NCI-H345 treated with DMSO at 0.1 percent for 48 hours (cell line): ENCODE data around the gene DNAH14.
"Not testable (repeated sequence)": the region's sequence is repeated elsewhere in the genome, so short reads cannot be mapped to it uniquely, and the experiment has no call there.

Source experiments
- DNase-seq: peaks from one replicate; lab custom pipeline; 2025; ENCODE audit not compliant: unreplicated experiment; lab: John Stamatoyannopoulos, UW

DNAH14 gene

DNA sequence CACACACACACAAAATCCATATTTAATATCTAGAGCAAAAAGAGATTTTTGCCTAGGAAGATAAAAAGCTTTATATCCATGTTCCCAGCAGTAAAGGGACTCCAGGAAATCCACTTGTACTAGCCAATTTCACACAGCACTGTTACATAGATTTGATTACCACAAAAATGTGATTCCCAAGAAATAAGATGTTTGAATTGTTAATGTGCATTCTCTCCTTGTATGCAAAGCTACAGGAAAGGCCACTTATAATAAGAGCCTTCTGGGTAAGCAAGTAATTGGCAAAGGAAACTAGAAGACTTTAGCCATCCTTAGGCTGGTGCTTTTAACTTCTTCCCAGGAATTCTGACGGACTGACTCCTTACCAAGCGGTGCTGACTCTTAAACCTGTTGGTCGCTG lies 409.1 kb downstream of the DNAH14 start:
- DNase-seq = no peak

DNA sequence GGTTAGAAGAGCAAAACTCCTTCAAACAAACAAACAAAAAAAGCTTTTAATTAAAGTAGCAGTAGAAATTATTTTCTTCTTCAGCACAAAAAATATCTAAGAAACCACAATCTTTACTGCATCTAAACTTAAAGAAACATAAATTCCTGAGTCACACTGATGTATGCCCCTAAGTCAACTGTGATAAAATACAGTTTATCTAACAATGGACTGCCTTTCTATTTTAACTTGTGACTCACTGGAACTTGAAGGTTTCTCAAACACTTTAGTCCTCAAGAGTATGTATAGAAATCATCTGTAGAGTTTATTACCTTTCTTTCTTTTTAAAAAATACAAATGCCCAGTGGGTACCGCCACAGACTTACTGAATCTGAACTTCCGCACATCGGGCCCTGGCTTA lies 412.2 kb downstream of the DNAH14 start:
- DNase-seq = no peak

DNA sequence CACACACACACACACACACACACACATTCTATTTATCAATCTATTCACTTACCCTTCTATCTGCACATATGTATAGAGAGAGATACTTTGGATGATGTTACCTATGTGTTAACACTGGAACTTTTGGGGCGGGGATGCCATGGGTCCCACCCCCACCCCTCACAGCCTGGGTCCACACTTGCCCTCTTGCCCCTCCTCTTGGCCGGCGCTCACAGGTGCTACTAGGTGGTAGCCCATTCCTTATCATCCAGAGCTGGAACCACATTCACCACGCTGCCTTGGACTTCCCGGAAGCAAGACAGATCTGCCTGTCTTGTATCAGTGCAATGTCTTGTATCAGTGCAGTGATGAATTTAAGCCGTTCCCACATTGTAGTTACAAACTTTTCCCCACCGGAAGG lies 413.2 kb downstream of the DNAH14 start:
- no peak for DNase-seq

DNA sequence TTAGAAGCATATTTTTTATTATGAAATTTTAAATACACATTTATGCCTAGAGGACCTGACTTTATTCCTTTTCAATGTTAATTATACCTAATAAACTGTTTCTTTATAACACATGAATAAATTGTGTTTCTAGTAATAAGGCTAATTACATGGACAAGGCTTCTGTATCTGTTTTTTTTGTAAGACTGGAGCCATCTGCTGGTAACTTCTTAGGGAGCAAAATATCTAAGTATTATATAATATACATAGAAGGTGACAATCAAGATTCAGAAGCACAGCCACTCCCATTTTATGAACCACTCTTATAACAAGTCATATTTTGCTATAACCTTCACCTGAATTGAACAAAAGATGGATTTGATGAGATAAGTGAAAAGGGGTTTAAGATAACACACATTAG lies 414.1 kb downstream of the DNAH14 start:
- no peak for DNase-seq

DNA sequence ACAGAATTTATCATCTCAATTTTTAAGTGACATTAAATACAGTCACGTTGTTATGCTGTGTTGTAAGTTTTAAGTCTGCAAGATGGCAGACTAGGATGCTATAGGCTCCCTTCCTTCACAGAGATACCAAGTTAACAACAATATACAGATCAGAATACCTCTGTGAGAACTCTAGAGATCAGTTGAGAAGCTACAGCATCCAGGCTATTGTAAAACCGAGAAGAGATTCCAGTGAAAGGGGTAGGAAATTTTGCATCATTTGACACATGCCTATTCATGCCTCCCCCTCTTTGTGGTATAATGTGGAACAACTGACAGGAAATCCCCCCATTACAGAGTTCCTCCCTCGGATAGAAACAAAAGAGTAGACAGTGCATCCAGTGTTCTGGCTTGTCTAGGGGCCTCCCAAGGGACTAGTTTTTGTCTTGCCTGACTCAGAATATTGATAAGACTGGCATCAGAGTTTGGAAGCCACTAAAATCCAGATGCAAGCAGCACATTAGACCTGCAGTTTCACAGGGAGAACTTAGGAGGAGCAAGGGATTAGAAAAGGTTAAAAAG lies 417.7 kb downstream of the DNAH14 start:
- DNase-seq = no peak

DNA sequence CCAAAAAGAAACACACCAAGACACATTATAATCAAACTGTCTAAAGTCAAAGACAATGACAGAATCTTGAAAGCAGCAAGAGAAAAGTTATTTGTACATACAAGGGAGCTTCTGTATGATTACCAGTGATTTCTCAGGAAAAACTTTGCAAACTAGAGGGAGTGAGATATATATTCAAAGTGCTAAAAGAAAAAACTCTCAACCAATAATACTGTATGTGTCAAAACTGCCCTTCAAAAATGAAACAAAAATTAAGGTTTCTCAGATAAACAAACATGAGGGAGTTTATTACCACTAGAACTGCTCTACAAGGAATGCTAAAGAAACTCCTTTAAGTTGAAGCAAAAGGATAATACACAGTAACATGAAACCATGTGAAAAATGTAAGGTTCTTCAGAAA lies 418.9 kb downstream of the DNAH14 start:
- no peak for DNase-seq

DNA sequence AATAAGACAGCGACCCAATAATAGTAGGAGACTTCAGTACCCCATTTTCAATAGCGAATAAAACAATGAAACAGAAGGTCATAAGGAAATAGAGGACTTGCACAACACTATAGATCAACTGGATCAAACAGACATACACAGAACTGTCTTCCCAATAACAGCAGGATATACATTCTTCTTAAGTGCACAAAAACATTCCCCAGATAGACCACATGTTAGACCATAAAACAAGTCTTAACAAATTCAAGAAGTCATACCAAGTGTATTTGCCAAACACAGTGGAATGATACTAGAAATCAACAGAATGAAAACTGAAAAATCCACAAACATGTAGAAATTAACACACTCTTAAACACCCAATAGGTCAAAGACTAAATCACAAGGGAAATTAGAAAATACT lies 420.4 kb downstream of the DNAH14 start:
- DNase-seq = no peak

DNA sequence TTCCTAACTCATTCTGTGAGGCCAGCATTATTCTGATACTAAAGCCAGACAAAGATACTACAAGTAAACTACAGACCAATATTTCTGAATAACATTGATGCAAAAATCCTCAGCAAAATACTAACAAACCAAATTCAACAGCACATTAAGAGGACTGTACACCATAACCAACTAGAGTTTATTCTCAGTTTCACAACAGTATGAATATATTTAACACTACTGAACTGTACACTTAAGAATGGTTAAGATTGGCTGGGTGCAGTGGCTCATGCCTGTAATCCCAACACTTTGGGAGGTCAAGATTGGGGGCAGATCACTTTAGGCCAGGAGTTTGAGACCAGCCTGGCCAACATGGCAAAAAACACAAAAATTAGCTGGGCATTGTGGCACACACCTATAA lies 421.4 kb downstream of the DNAH14 start:
- DNase-seq = no peak

DNA sequence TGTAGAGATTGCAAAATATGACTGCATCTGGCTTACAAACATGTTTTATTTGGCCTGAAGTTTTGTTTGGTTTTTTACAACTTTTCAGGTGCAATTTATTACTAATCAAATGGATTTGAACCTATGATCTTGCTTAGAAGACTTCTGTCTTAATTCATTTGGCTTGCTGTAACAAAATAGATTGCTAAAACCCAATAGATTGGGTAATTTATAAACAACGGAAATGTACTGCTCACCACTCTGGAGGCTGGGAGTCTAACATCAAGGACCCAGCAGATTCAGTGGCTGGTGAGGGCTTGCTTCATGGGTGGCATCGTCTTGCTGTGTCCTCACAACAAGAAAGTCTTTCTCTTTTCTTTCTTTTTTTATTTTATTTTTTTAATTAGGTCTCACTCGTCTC lies 425.4 kb downstream of the DNAH14 start:
- no peak for DNase-seq

DNA sequence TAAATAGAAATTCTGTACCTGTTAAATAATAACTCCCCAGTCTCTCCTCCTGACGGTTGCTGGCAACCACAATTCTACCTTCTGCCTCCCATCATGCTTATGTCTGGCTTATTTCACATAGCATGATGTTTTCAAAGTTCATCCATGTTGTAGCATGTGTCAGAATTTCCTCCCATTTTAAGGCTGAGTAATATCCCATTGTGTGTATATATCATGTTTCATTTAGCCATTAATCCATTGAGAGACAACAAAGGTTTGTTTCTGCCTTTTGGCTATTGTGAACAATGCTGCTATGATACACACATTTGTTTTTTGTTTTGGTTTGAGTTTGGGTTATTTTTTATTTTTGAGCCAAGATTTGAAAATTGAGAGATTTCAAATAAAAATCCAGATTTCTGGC lies 426.4 kb downstream of the DNAH14 start:
- DNase-seq = no peak

DNA sequence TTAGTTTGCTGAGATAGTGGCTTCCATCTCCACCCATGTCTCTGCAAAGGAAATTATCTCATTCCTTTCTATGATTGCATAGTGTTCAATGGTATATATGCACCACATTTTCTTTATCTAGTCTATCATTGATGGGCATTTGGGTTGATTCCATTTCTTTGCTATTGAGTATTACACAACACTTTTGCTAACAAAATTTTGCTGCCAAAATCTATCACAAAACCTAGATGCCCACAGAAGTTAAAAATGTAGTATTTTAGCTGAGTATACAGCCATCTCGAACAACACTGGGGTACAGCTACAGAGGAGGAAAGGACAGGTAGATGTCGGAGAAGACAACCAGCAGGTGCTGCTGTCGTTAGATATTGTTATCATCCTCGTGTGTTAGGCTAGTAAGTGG lies 430.6 kb downstream of the DNAH14 start:
- no peak for DNase-seq

DNA sequence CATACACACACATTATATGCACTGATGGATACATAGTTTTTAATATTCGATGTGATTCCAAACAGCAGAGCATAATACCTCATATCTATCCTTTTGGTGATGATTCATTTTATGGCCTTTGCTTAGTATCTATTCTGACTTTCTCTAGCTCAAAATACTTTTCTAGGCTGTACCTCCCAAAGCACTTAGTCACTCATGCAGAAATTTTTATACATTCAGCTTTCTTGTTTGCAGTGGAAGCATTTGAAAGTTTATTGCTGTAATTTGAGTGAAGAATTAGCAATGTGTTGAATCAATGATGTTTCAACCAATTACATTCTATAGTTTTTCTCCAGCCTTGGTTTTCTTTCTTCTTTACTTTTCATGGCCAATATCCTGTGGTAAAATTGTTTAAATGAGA lies 431.7 kb downstream of the DNAH14 start:
- no peak for DNase-seq

DNA sequence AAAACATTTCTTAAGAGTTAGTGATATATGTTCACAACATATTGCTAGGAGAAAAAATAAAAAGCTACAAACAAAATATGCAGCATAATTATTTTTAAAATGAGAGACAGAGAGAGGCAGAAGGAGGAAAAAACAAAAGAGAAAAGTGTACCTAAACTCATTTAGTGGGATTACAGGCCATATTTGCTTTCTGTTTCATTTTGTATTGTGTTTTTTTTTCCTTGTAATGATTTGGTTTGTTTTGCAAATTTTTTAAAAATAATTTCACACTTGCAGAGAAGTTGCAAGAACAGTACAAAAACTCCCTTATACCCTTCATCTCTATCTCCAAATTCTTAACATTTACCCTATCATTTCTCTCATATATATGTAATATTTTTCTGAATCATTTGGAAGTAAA lies 433.3 kb downstream of the DNAH14 start:
- no peak for DNase-seq

DNA sequence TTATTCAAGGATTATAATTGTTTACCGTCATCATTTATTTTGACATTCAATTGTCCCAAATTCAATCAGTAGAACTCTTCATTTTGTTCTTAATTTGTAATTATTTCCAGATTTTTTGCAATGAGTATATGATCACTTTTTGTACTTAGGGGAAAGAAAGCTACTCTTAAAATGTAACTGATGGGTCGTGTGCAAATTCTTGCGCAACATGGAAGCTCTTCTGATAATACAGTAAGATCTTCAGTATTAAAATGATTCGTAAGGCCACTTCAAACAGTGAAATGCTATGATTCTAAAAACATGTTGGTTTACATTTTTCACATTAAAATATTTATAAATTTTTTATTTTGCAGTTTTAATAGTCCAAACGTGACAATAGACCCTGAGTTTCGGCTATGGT lies 435.0 kb downstream of the DNAH14 start:
- no peak for DNase-seq

DNA sequence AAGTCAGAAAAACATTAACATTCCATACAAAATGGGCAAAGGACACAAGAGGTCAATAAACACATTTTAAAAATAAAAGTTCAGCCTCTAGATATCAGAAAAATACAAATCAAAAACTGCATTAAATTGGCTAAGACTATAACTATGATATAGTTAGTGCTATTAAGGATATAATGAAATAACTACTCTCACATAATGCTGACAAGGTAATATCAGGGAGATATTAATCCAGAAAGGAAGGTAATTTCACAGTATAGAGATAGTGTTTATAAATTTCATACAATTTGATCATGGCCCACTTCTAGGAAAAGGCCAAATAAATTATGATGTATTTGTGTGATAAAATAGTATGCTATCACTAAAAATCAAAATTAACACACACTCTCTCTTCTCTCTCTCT lies 436.5 kb downstream of the DNAH14 start:
- DNase-seq = no peak

DNA sequence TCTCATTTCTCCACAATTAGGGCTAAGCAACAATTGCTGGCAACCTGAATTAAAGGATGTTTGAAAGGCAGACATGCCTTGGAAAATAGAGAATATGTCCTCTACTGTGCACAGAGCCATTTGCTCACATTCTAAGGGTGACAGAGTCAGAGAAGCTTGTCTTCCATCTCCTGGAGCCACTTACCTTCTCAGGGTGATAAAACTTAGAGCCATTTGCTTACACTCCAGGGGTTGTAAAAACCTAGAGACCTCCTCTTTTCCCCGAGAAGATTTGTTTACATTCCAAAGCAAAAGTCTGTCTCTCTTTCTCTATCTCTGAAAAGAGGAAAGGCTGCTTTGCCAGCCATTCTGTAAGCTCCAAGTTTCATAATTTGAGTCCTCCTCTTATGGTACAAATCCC lies 437.1 kb downstream of the DNAH14 start:
- no peak for DNase-seq

DNA sequence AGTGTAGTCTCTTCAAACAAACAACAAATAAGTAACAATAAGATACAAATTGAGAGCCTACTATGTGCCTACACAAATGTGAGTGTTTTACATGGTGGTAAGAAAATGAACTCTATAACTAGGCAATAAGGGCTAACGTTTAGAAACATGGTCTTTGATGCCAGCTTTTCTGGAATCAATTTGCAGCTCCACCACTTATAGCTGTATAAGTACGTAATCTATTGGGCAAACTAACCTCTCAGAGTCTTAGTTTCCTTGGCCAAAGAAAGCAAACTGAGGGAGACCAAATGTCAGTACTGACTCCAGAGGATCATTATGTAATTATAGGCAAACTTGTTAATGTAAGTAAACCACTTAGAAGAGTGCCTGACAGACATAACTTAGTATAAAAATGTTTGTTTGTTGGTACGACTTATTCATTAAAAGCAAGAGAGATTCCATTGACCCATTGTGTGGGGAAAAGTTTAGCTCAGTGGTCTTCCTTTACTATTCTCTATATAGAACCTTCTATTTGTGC lies 438.6 kb downstream of the DNAH14 start:
- no peak for DNase-seq

DNA sequence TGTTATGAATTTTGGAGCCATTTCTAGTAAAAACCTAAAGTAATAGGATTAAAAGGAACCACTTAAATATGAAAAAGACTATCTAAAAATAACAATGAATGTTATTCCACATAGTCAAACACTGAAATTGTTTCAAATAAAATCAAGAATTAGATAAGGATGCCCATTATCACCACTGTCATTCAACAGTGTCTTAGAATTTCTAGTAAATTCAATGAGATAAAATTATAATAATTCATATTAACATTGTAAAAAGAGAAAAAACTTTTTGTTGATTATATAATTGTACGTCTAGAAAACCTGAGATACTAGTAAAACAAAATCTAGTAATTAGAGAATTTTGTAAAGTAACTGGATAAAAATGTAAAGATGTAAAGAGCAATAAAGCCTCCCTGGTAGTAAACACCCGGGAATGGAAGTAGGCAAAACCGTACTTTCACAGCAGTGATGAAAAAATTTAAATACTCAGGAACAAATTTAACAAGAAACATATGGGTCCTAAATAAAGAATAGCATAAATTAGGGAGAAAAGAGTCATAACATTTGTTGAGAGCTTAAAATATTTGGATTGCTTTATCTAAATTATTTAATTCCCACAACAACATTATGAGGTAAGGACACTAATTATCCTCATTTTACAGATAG lies 442.0 kb downstream of the DNAH14 start:
- DNase-seq = no peak

DNA sequence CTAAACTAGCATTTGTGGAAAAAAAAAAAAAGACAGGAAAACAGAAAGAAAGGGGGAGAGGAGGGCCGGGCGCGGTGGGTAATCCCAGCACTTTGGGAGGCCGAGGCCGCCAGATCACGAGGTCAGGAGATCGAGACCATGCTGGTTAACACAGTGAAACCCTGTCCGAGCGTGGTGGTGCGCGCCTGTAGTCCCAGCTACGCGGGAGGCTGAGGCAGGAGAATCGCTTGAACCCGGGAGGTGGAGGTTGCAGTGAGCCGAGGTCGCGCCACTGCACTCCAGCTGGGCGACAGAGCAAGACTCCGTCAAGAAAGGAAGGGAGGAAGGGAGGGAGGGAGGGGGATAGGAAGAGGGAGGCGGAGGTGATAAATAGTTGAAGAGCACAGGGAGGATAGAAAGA lies 443.7 kb downstream of the DNAH14 start:
- DNase-seq = no peak

DNA sequence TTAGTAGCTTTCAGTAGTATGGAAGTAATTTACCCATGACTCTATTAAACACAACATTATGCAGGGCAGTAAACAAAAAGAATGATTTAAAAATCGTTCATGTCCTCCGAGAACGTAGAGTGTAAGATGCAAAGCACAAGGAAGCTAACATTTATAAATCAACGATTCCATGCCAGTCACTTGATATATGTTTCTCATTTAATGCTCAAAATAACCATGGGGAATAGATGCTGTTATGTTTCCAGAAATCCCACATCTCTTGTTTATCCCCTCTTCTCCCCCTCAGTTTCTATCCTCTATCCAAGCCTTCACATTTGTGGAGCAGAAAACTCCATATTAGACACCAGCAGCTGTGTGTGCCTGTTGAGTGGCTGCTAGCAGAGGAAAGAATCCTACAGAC lies 445.5 kb downstream of the DNAH14 start:
- no peak for DNase-seq

DNA sequence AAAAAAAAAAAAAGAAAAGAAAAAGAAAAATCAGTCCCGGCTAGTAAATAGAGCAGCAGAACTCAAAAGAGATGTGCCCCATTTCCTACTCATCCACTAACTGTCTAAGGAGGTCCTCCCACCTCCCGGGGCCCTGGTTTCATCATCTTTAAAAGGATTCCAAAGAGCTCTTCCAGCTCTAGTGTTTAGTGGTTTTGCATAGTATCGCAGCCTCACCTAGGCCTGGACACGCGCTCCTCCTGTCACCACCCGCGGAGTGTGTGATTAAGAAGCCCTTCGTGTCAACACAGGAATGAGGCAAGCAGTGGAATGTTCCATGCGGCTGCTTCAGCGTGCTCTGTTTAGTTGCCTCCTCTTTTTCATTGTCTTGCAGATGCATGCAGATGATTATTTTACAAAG lies 449.4 kb downstream of the DNAH14 start:
- no peak for DNase-seq

DNA sequence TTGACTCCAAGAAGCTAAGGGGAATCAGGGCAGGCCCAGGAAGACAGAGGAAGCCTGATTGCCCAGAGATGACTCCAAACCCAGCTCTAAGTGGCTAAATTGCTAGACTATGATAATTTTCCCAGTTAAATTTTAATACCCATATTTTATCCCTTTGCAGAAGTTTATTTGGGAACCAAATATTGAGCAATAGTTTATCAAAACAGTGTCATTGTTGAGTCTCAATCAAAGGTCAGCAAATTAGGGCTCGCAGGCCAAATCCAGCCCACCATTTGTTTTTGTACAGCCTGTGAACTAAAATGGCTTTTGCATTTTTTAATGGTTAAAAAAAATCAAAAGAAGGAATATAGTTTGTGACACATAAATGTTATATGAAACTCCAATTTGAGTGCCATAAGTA lies 451.2 kb downstream of the DNAH14 start:
- no peak for DNase-seq

DNA sequence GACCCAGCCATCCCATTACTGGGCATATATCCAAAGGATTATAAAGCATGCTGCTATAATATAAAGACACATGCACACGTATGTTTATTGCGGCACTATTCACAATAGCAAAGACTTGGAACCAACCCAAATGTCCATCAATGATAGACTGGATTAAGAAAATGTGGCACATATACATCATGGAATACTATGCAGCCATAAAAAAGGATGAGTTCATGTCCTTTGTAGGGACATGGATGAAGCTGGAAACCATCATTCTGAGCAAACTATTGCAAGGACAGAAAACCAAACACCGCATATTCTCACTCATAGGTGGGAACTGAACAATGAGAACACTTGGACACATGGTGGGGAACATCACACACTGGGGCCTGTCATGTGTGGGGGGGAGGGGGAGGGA lies 457.4 kb downstream of the DNAH14 start:
- not testable (repeated sequence) for DNase-seq
